Naive thymus-derived CD4-positive, alpha-beta T cell (primary cell): ENCODE measurements around the gene RACGAP1. TPM values are rescaled to one million over a fixed set of nuclear protein-coding genes. Genes with fewer than 3 reads are reported as not detected.

Source experiments
- ATAC-seq: fragments of 150-1000 bp; cut with Tn5 transposase; 2 replicates; pipeline ENCODE4 v1.10.0; 2021; ENCODE audit warnings: mild to moderate bottlenecking, moderate library complexity
- CTCF ChIA-PET: fragments of 350-600 bp; sonication (Branson Sonifier 250); formaldehyde crosslinking; loops from one replicate; lab custom pipeline; 2021; ENCODE audit warnings: antibody characterized with exemption; lab: Charles Lee
- POLR2A ChIA-PET: fragments of 350-600 bp; sonication (Branson Sonifier 250); formaldehyde crosslinking; loops from one replicate; lab custom pipeline; 2021; ENCODE audit warnings: antibody characterized with exemption, inconsistent platforms; lab: Charles Lee
- DNase-seq, 9 donors: peaks; one replicate each; pipeline versions ENCODE4 v3.0.0 to v3.0.0-alpha.2; 2020 to 2022; ENCODE audit warnings: mixed read lengths in 1 of 9
- H3K27ac ChIP-seq: one replicate; pipeline ENCODE4 v1.7.0; 2013; ENCODE audit warnings: mild to moderate bottlenecking, low read depth, low read length, moderate library complexity
- H3K27me3 ChIP-seq, 2 donors: one replicate each; pipeline ENCODE4 v1.7.0; 2013; ENCODE audit warnings: low read length in 2 of 2, mild to moderate bottlenecking in 2 of 2, moderate library complexity in 2 of 2; ENCODE audit not compliant: control insufficient read depth in 2 of 2, insufficient read depth in 2 of 2
- H3K36me3 ChIP-seq, 3 experiments: 1 replicate in 2 of 3; 2 replicates in 1 of 3; pipeline ENCODE4 v1.7.0; 2013; ENCODE audit warnings: low read length in 3 of 3, mild to moderate bottlenecking in 3 of 3, moderate library complexity in 1 of 3; ENCODE audit not compliant: insufficient read depth in 3 of 3, control insufficient read depth in 2 of 3
- H3K4me1 ChIP-seq, 2 donors: one replicate each; pipeline ENCODE4 v1.7.0; 2013; ENCODE audit warnings: low read length in 2 of 2, mild to moderate bottlenecking in 2 of 2, moderate library complexity in 1 of 2; ENCODE audit not compliant: control insufficient read depth in 2 of 2, insufficient read depth in 2 of 2
- H3K4me3 ChIP-seq: 2 replicates; pipeline ENCODE4 v1.7.0; 2013; ENCODE audit warnings: mild to moderate bottlenecking, low read length
- H3K9me3 ChIP-seq, 3 experiments: 1 replicate in 2 of 3; 2 replicates in 1 of 3; pipeline ENCODE4 v1.7.0; 2013; ENCODE audit warnings: low read length in 3 of 3; ENCODE audit not compliant: control insufficient read depth in 2 of 3
- H3K27ac Mint-ChIP-seq, 9 donors: one replicate each; pipeline ENCODE4 v1.8.0; 2020 to 2022; ENCODE audit warnings: mixed read lengths in 9 of 9, mild to moderate bottlenecking in 8 of 9, moderate library complexity in 5 of 9, inconsistent platforms in 2 of 9
- H3K27me3 Mint-ChIP-seq, 5 donors: one replicate each; pipeline ENCODE4 v1.8.0; 2021 to 2022; ENCODE audit warnings: mixed read lengths in 5 of 5, mild to moderate bottlenecking in 1 of 5
- H3K36me3 Mint-ChIP-seq, 5 donors: one replicate each; pipeline ENCODE4 v1.8.0; 2020 to 2022; ENCODE audit warnings: mixed read lengths in 5 of 5, mild to moderate bottlenecking in 3 of 5, inconsistent platforms in 1 of 5
- H3K4me1 Mint-ChIP-seq, 7 donors: one replicate each; pipeline ENCODE4 v1.8.0; 2020 to 2022; ENCODE audit warnings: mixed read lengths in 7 of 7, mild to moderate bottlenecking in 3 of 7, inconsistent platforms in 1 of 7
- H3K4me3 Mint-ChIP-seq, 10 donors: one replicate each; pipeline ENCODE4 v1.8.0; 2020 to 2022; ENCODE audit warnings: mild to moderate bottlenecking in 10 of 10, mixed read lengths in 10 of 10, moderate library complexity in 6 of 10, inconsistent platforms in 2 of 10
- H3K9me3 Mint-ChIP-seq, 11 donors: one replicate each; pipeline ENCODE4 v1.8.0; 2020 to 2022; ENCODE audit warnings: mixed read lengths in 11 of 11, mild to moderate bottlenecking in 4 of 11, inconsistent platforms in 1 of 11, moderate library complexity in 1 of 11
- intact Hi-C, 2 donors: fragments of 100-400 bp; cut with micrococcal nuclease; formaldehyde crosslinking; loops; one replicate each; pipeline ENCODE4 v1.15.1; 2023
- polyA plus RNA-seq, 2 donors: library from polyadenylated mRNA; unstranded; fragments of 300-500 nt; fragmentation: Illumina TruSeq; gene quantifications; one replicate each; pipeline ENCODE4 v1.2.3, GENCODE V29; 2021
- total RNA-seq, 6 experiments: library from RNA in 5 of 6; stranded (reverse) in 5 of 6; gene quantifications; 1 replicate in 5 of 6; 2 replicates in 1 of 6; pipeline ENCODE4 v1.2.3 and lab custom pipeline; 2021 to 2026

Gene RACGAP1
- total and polyA plus RNA-seq, 7 experiments from 2014 or later, result 4.2 to 111 (median 8.6) TPM

GRCh38 chr12:50006754-50007442, 18.4 kb downstream of the RACGAP1 start:
- Histone ChIP-seq H3K36me3 (peaks cover 0 to 3% (median 0%) of the 10 kb centered on the region in 3 experiments), H3K4me3 (no peak overlapping the region), H3K9me3 (no peaks in the 10 kb centered on the region), H3K27ac (no peak overlapping the region), H3K4me1 (no peaks in the 10 kb centered on the region), H3K27me3 (no peaks in the 10 kb centered on the region)
- no peaks in the 10 kb centered on the region for H3K9me3 Mint-ChIP-seq
- ChIA-PET CTCF (interaction anchor here (1.0 to 1.9 kb wide), 2 partner anchors 16 to 40 kb away, joined by 3 to 8 read pairs; no protein-coding TSS in a partner anchor), POLR2A (no interaction called here)
- H3K4me1 Mint-ChIP-seq, result peaks cover 0 to 12% (median 0%) of the 10 kb centered on the region in 7 donors
- DNase-seq (no peak), ATAC-seq (no peak)
- intact Hi-C loops, result no loop called here
- no peaks in the 10 kb centered on the region for H3K27me3 Mint-ChIP-seq
- H3K4me3 Mint-ChIP-seq, result peak overlapping the region in 1 of 10 donors; percentile 6
- H3K27ac Mint-ChIP-seq, result peak overlapping the region in 1 of 9 donors; percentile 35
- H3K36me3 Mint-ChIP-seq, result peaks cover 0 to 16% (median 7%) of the 10 kb centered on the region in 5 donors

GRCh38 chr12:50006280-50006679, 19.0 kb downstream of the RACGAP1 start:
- H3K27me3 Mint-ChIP-seq, result no peaks in the 10 kb centered on the region
- CTCF ChIA-PET, result interaction anchor here (1.0 to 1.9 kb wide), 2 partner anchors 17 to 39 kb away, joined by 3 to 8 read pairs; no protein-coding TSS in a partner anchor
- H3K36me3 Mint-ChIP-seq, result peaks cover under 1 to 18% (median 9%) of the 10 kb centered on the region in 5 donors
- no peak overlapping the region for H3K27ac ChIP-seq
- no peak overlapping the region for H3K4me3 ChIP-seq
- H3K4me3 Mint-ChIP-seq, result no peak overlapping the region
- ATAC-seq (no peak), DNase-seq (no peak)
- no peaks in the 10 kb centered on the region for H3K9me3 ChIP-seq
- peaks cover 0 to 12% (median 0%) of the 10 kb centered on the region in 7 donors for H3K4me1 Mint-ChIP-seq
- H3K9me3 Mint-ChIP-seq, result no peaks in the 10 kb centered on the region
- POLR2A ChIA-PET, result no interaction called here
- peaks cover 0 to 3% (median 0%) of the 10 kb centered on the region in 3 experiments for H3K36me3 ChIP-seq
- no peaks in the 10 kb centered on the region for H3K4me1 ChIP-seq
- intact Hi-C loops, result no loop called here
- peak overlapping the region in 1 of 9 donors; percentile 24 for H3K27ac Mint-ChIP-seq
- H3K27me3 ChIP-seq, result no peaks in the 10 kb centered on the region

GRCh38 chr12:50005175-50005574, 20.1 kb downstream of the RACGAP1 start:
- peaks cover 5 to 23% (median 12%) of the 10 kb centered on the region in 5 donors for H3K36me3 Mint-ChIP-seq
- no peak overlapping the region for H3K4me3 Mint-ChIP-seq
- H3K4me3 ChIP-seq, result no peak overlapping the region
- POLR2A ChIA-PET, result no interaction called here
- H3K36me3 ChIP-seq, result peaks cover 0 to 6% (median 3%) of the 10 kb centered on the region in 3 experiments
- H3K9me3 ChIP-seq, result no peaks in the 10 kb centered on the region
- intact Hi-C loops, result no loop called here
- no peak overlapping the region for H3K27ac ChIP-seq
- no peaks in the 10 kb centered on the region for H3K27me3 ChIP-seq
- CTCF ChIA-PET, result interaction anchor here (1.9 kb wide), 1 partner anchor 38 kb away, joined by 8 read pairs; no protein-coding TSS in a partner anchor
- ATAC-seq (no peak), DNase-seq (no peak)
- H3K27me3 Mint-ChIP-seq, result no peaks in the 10 kb centered on the region
- no peak overlapping the region for H3K27ac Mint-ChIP-seq
- peaks cover 0 to 12% (median 0%) of the 10 kb centered on the region in 7 donors for H3K4me1 Mint-ChIP-seq
- no peaks in the 10 kb centered on the region for H3K4me1 ChIP-seq
- H3K9me3 Mint-ChIP-seq, result no peaks in the 10 kb centered on the region

- Histone ChIP-seq H3K36me3 (peaks cover 0 to 6% (median 3%) of the 10 kb centered on the region in 3 experiments), H3K27ac (no peak overlapping the region), H3K4me3 (no peak overlapping the region), H3K9me3 (no peaks in the 10 kb centered on the region), H3K4me1 (no peaks in the 10 kb centered on the region), H3K27me3 (no peaks in the 10 kb centered on the region)
- ATAC-seq, result no peak
- Mint-ChIP-seq H3K9me3 (no peaks in the 10 kb centered on the region), H3K36me3 (peaks cover 5 to 20% (median 12%) of the 10 kb centered on the region in 5 donors), H3K4me3 (no peak overlapping the region), H3K27ac (no peak overlapping the region), H3K27me3 (no peaks in the 10 kb centered on the region), H3K4me1 (peaks cover 0 to 11% (median 0%) of the 10 kb centered on the region in 7 donors)
- intact Hi-C loops, result no loop called here
- ChIA-PET POLR2A (no interaction called here), CTCF (no interaction called here)
- DNase-seq, result no peak
Observed at GRCh38 chr12:50004696-50005095, 20.6 kb downstream of the RACGAP1 start.

GRCh38 chr12:50003595-50003994, 21.7 kb downstream of the RACGAP1 start:
- ATAC-seq (no peak), DNase-seq (no peak)
- Mint-ChIP-seq H3K4me3 (no peak overlapping the region), H3K27ac (no peak overlapping the region), H3K9me3 (no peaks in the 10 kb centered on the region), H3K36me3 (peaks cover 5 to 19% (median 16%) of the 10 kb centered on the region in 5 donors), H3K4me1 (peaks cover 0 to 7% (median 0%) of the 10 kb centered on the region in 7 donors), H3K27me3 (no peaks in the 10 kb centered on the region)
- Histone ChIP-seq H3K27ac (no peak overlapping the region), H3K36me3 (peaks cover 0 to 6% (median 3%) of the 10 kb centered on the region in 3 experiments), H3K4me1 (no peaks in the 10 kb centered on the region), H3K27me3 (no peaks in the 10 kb centered on the region), H3K4me3 (no peak overlapping the region), H3K9me3 (no peaks in the 10 kb centered on the region)
- ChIA-PET CTCF (interaction anchor here (2.1 kb wide), 1 partner anchor 37 kb away, joined by 8 read pairs; no protein-coding TSS in a partner anchor), POLR2A (no interaction called here)
- intact Hi-C loops, result no loop called here

GRCh38 chr12:49998453-49998852, 26.8 kb downstream of the RACGAP1 start:
- no peak overlapping the region for H3K27ac ChIP-seq
- no peaks in the 10 kb centered on the region for H3K9me3 ChIP-seq
- ChIA-PET CTCF (no interaction called here), POLR2A (no interaction called here)
- no peaks in the 10 kb centered on the region for H3K27me3 Mint-ChIP-seq
- no peaks in the 10 kb centered on the region for H3K4me1 ChIP-seq
- ATAC-seq (no peak), DNase-seq (no peak)
- no peaks in the 10 kb centered on the region for H3K9me3 Mint-ChIP-seq
- peaks cover 0 to 2% (median 0%) of the 10 kb centered on the region in 7 donors for H3K4me1 Mint-ChIP-seq
- H3K36me3 Mint-ChIP-seq, result peaks cover 10 to 32% (median 28%) of the 10 kb centered on the region in 5 donors
- peaks cover 0 to 17% (median 3%) of the 10 kb centered on the region in 3 experiments for H3K36me3 ChIP-seq
- intact Hi-C loops, result no loop called here
- H3K4me3 Mint-ChIP-seq, result no peak overlapping the region
- no peak overlapping the region for H3K4me3 ChIP-seq
- H3K27ac Mint-ChIP-seq, result no peak overlapping the region
- H3K27me3 ChIP-seq, result no peaks in the 10 kb centered on the region
